HepG2 (cell line): ENCODE measurements around the gene SLC19A1.
A peak's percentile ranks its signal among the peaks of the same experiment; 100 is the strongest.

Experiments used
- EZH2 ChIP-seq: conservative IDR thresholded peaks from 2 replicates; pipeline ENCODE4 v1.6.1; 2012; ENCODE audit warnings: mild to moderate bottlenecking, low read depth, low read length, moderate library complexity
- FOXJ3 ChIP-seq: sonication (generic); formaldehyde crosslinking; IDR thresholded peaks from 2 replicates; pipeline ENCODE4 v1.4.0; 2020; ENCODE audit warnings: missing genetic modification reagents, mild to moderate bottlenecking, borderline replicate concordance
- MAFF ChIP-seq: IDR thresholded peaks from 2 replicates; pipeline ENCODE4 v1.6.1; 2011; ENCODE audit warnings: low read depth, low read length, improper control_type of control experiment
- NBN ChIP-seq: fragments of 450-650 bp; conservative IDR thresholded peaks from 2 replicates; pipeline ENCODE4 v1.6.1; 2017
- PCBP1 ChIP-seq: fragments of 200-400 bp; formaldehyde crosslinking; IDR thresholded peaks from 2 replicates; pipeline ENCODE4 v1.6.1; 2017; ENCODE audit warnings: mild to moderate bottlenecking, low read depth, low read length, borderline replicate concordance
- RNF219 ChIP-seq: sonication (generic); formaldehyde crosslinking; IDR thresholded peaks from 2 replicates; pipeline ENCODE4 v1.5.0; 2020; ENCODE audit warnings: mild to moderate bottlenecking, missing genetic modification reagents
- SIN3A ChIP-seq: IDR thresholded peaks from 2 replicates; pipeline ENCODE4 v1.6.1; 2011; ENCODE audit warnings: low read depth, mild to moderate bottlenecking, control low read depth, low read length, borderline replicate concordance
- TCF7L2 ChIP-seq: IDR thresholded peaks from 2 replicates; pipeline ENCODE4 v1.6.1; 2011; ENCODE audit warnings: mild to moderate bottlenecking, low read depth, low read length, moderate library complexity
- ZBTB21 ChIP-seq: sonication (generic); formaldehyde crosslinking; IDR thresholded peaks from 2 replicates; pipeline ENCODE4 v1.4.0; 2020; ENCODE audit warnings: missing genetic modification reagents
- ZBTB7A ChIP-seq: sonication (generic); formaldehyde crosslinking; IDR thresholded peaks from 2 replicates; pipeline ENCODE4 v1.8.0; 2022; ENCODE audit warnings: mild to moderate bottlenecking, missing genetic modification reagents
- ZNF841 ChIP-seq: sonication (generic); formaldehyde crosslinking; IDR thresholded peaks from 2 replicates; pipeline ENCODE4 v1.8.1; 2023; ENCODE audit warnings: missing genetic modification reagents, borderline replicate concordance
- TF ChIP-seq, protein P1 (sequence below): sonication (generic); formaldehyde crosslinking; IDR thresholded peaks from 2 replicates; pipeline ENCODE4 v1.5.0; 2020; ENCODE audit warnings: mild to moderate bottlenecking, missing genetic modification reagents, moderate library complexity

DNA sequence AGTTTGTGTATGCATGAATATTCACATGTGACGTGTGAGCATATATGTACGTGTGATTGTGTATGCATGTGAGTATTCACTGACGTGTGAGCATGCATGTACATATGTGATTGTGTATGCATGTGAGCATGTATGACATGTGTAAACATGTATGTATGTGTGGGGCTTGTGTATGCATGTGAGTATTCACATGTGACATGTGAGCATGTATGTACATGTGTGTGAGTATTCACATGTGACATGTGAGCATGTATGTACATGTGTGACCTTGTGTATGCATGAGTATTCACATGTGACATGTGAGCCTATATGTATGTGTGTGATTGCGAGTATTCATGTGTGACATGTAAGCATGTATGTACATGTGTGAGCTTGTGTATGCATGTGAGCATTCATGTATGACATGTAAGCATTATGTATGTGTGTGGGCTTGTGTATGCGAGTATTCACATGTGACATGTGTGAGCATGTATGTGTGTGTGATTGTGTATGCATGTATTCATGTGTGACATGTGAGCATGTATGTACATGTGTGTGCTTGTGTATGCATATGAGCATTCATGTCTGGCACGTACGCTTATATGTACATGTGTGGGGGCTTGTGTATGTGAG, 89.4 kb downstream of the SLC19A1 start:
- TF ChIP-seq RNF219 (CRISPR knock-in tag) (no peak), MAFF (no peak), SIN3A (no peak), ZNF841 (CRISPR knock-in tag) (no peak), PCBP1 (no peak), TCF7L2 (no peak), ZBTB7A (CRISPR knock-in tag) (peak; percentile 34; the same call in 1 of the 2 replicates), NBN (no peak), ZBTB21 (no peak), FOXJ3 (CRISPR knock-in tag) (no peak), EZH2 (no peak)
- TF ChIP-seq, protein P1, sequence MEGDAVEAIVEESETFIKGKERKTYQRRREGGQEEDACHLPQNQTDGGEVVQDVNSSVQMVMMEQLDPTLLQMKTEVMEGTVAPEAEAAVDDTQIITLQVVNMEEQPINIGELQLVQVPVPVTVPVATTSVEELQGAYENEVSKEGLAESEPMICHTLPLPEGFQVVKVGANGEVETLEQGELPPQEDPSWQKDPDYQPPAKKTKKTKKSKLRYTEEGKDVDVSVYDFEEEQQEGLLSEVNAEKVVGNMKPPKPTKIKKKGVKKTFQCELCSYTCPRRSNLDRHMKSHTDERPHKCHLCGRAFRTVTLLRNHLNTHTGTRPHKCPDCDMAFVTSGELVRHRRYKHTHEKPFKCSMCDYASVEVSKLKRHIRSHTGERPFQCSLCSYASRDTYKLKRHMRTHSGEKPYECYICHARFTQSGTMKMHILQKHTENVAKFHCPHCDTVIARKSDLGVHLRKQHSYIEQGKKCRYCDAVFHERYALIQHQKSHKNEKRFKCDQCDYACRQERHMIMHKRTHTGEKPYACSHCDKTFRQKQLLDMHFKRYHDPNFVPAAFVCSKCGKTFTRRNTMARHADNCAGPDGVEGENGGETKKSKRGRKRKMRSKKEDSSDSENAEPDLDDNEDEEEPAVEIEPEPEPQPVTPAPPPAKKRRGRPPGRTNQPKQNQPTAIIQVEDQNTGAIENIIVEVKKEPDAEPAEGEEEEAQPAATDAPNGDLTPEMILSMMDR (CRISPR knock-in tag): no peak
